Activated T-cell treated with anti-CD3 and anti-CD28 coated beads, Interleukin-2, amount 50 U/mL, for 4 hours (primary cell): ENCODE measurements around the gene UGT3A1. TPM values are rescaled to one million over a fixed set of nuclear protein-coding genes. Genes with fewer than 3 reads are reported as not detected.
"Not testable (repeated sequence)": the region's sequence is repeated elsewhere in the genome, so short reads cannot be mapped to it uniquely, and the experiment has no call there.

Source experiments
- ATAC-seq, 2 donors: fragments of 200-7000 bp; cut with Tn5 transposase; one replicate each; pipeline ENCODE4 v1.10.0; 2021
- DNase-seq: peaks from one replicate; pipeline ENCODE4 v3.0.0-alpha.2; 2020
- H3K27me3 Mint-ChIP-seq: one replicate; pipeline ENCODE4 v1.8.0; 2021; ENCODE audit warnings: low read depth, mixed read lengths
- H3K36me3 Mint-ChIP-seq: one replicate; pipeline ENCODE4 v1.8.0; 2022; ENCODE audit warnings: mixed read lengths; ENCODE audit not compliant: insufficient read depth
- H3K4me1 Mint-ChIP-seq: one replicate; pipeline ENCODE4 v1.8.0; 2021; ENCODE audit warnings: low read depth, mixed read lengths
- H3K4me3 Mint-ChIP-seq: one replicate; pipeline ENCODE4 v1.8.0; 2021; ENCODE audit warnings: mild to moderate bottlenecking, moderate library complexity, mixed read lengths
- H3K9me3 Mint-ChIP-seq: one replicate; pipeline ENCODE4 v1.8.0; 2021; ENCODE audit warnings: mixed read lengths
- total RNA-seq, 3 donors: library from RNA; stranded (reverse); gene quantifications; one replicate each; pipeline ENCODE4 v1.2.1, GENCODE V29; 2021

The UGT3A1 gene
- total RNA-seq, 3 donors from 2014 or later, result not detected

- no peak for ATAC-seq
- DNase-seq, result no peak
- Mint-ChIP-seq H3K4me1 (no peaks in the 10 kb centered on the region), H3K9me3 (peaks cover 34% of the 10 kb centered on the region), H3K36me3 (no peaks in the 10 kb centered on the region), H3K4me3 (no peak overlapping the region), H3K27me3 (no peaks in the 10 kb centered on the region)
These were observed 22.0 kb upstream of the UGT3A1 start for GRCh38 chr5:36013182-36013581.

- Mint-ChIP-seq H3K9me3 (peaks cover 25% of the 10 kb centered on the region), H3K27me3 (peaks cover 2% of the 10 kb centered on the region), H3K4me3 (no peak overlapping the region), H3K4me1 (no peaks in the 10 kb centered on the region), H3K36me3 (no peaks in the 10 kb centered on the region)
- no peak for ATAC-seq
- no peak for DNase-seq
These were observed 18.5 kb upstream of the UGT3A1 start for GRCh38 chr5:36009698-36010097.

- no peaks in the 10 kb centered on the region for H3K4me1 Mint-ChIP-seq
- H3K27me3 Mint-ChIP-seq, result peaks cover 6% of the 10 kb centered on the region
- H3K4me3 Mint-ChIP-seq, result no peak overlapping the region
- DNase-seq (no peak), ATAC-seq (no peak)
- no peaks in the 10 kb centered on the region for H3K36me3 Mint-ChIP-seq
- peaks cover 11% of the 10 kb centered on the region for H3K9me3 Mint-ChIP-seq
These were observed 16.2 kb upstream of the UGT3A1 start for GRCh38 chr5:36007366-36007765.

- H3K27me3 Mint-ChIP-seq, result peaks cover 6% of the 10 kb centered on the region
- DNase-seq (no peak), ATAC-seq (no peak)
- no peak overlapping the region for H3K4me3 Mint-ChIP-seq
- no peaks in the 10 kb centered on the region for H3K4me1 Mint-ChIP-seq
- no peaks in the 10 kb centered on the region for H3K36me3 Mint-ChIP-seq
- peaks cover 11% of the 10 kb centered on the region for H3K9me3 Mint-ChIP-seq
These were observed 15.0 kb upstream of the UGT3A1 start for GRCh38 chr5:36006163-36006562.

- H3K27me3 Mint-ChIP-seq, result peaks cover 4% of the 10 kb centered on the region
- no peaks in the 10 kb centered on the region for H3K36me3 Mint-ChIP-seq
- no peak for DNase-seq
- no peak for ATAC-seq
- no peaks in the 10 kb centered on the region for H3K4me1 Mint-ChIP-seq
- H3K9me3 Mint-ChIP-seq, result no peaks in the 10 kb centered on the region
- H3K4me3 Mint-ChIP-seq, result no peak overlapping the region
These were observed 9.8 kb upstream of the UGT3A1 start for GRCh38 chr5:36001032-36001431.

- DNase-seq (no peak), ATAC-seq (no peak)
- H3K4me1 Mint-ChIP-seq, result no peaks in the 10 kb centered on the region
- H3K36me3 Mint-ChIP-seq, result no peaks in the 10 kb centered on the region
- H3K9me3 Mint-ChIP-seq, result no peaks in the 10 kb centered on the region
- H3K27me3 Mint-ChIP-seq, result peaks cover 8% of the 10 kb centered on the region
- no peak overlapping the region for H3K4me3 Mint-ChIP-seq
These were observed 8.4 kb upstream of the UGT3A1 start for GRCh38 chr5:35999547-35999946.

- no peak for DNase-seq
- Mint-ChIP-seq H3K4me3 (no peak overlapping the region), H3K4me1 (no peaks in the 10 kb centered on the region), H3K9me3 (no peaks in the 10 kb centered on the region), H3K27me3 (peaks cover 12% of the 10 kb centered on the region), H3K36me3 (no peaks in the 10 kb centered on the region)
- ATAC-seq, result no peak
These were observed 4.9 kb upstream of the UGT3A1 start for GRCh38 chr5:35996076-35996475.

- peaks cover 14% of the 10 kb centered on the region for H3K27me3 Mint-ChIP-seq
- no peak overlapping the region for H3K4me3 Mint-ChIP-seq
- ATAC-seq (no peak), DNase-seq (no peak)
- no peaks in the 10 kb centered on the region for H3K36me3 Mint-ChIP-seq
- no peaks in the 10 kb centered on the region for H3K4me1 Mint-ChIP-seq
- H3K9me3 Mint-ChIP-seq, result no peaks in the 10 kb centered on the region
These were observed 670 bp downstream of the UGT3A1 start for GRCh38 chr5:35990520-35990919.

- no peaks in the 10 kb centered on the region for H3K9me3 Mint-ChIP-seq
- no peak for ATAC-seq
These were observed 2.7 kb downstream of the UGT3A1 start for GRCh38 chr5:35988529-35988928.

GRCh38 chr5:35987776-35988175, 3.4 kb downstream of the UGT3A1 start:
- Mint-ChIP-seq H3K9me3 (peaks cover 2% of the 10 kb centered on the region), H3K4me1 (no peaks in the 10 kb centered on the region), H3K4me3 (no peak overlapping the region), H3K36me3 (no peaks in the 10 kb centered on the region), H3K27me3 (peaks cover 8% of the 10 kb centered on the region)
- no peak for ATAC-seq
- no peak for DNase-seq

More at GRCh38 chr5:35988529-35988928, 2.7 kb downstream of the UGT3A1 start:
- Mint-ChIP-seq H3K27me3 (peaks cover 10% of the 10 kb centered on the region), H3K4me3 (no peak overlapping the region), H3K36me3 (no peaks in the 10 kb centered on the region), H3K4me1 (no peaks in the 10 kb centered on the region)
- no peak for DNase-seq

- peaks cover 24% of the 10 kb centered on the region for H3K9me3 Mint-ChIP-seq
- DNase-seq (no peak), ATAC-seq (no peak)
- no peak overlapping the region for H3K4me3 Mint-ChIP-seq
- H3K36me3 Mint-ChIP-seq, result no peaks in the 10 kb centered on the region
- peaks cover 5% of the 10 kb centered on the region for H3K27me3 Mint-ChIP-seq
- H3K4me1 Mint-ChIP-seq, result no peaks in the 10 kb centered on the region
These were observed 11.5 kb downstream of the UGT3A1 start for GRCh38 chr5:35979715-35980114.

- H3K36me3 Mint-ChIP-seq, H3K4me3 Mint-ChIP-seq, H3K27me3 Mint-ChIP-seq, ATAC-seq, DNase-seq, H3K4me1 Mint-ChIP-seq: not testable (repeated sequence)
- H3K9me3 Mint-ChIP-seq, result peaks cover 17% of the 10 kb centered on the region
These were observed 14.3 kb downstream of the UGT3A1 start for GRCh38 chr5:35976859-35977258.

- H3K36me3 Mint-ChIP-seq, result no peaks in the 10 kb centered on the region
- no peak overlapping the region for H3K4me3 Mint-ChIP-seq
- H3K27me3 Mint-ChIP-seq, result peaks cover 5% of the 10 kb centered on the region
- ATAC-seq (no peak), DNase-seq (no peak)
- no peaks in the 10 kb centered on the region for H3K4me1 Mint-ChIP-seq
- H3K9me3 Mint-ChIP-seq, result peaks cover 12% of the 10 kb centered on the region
These were observed 16.6 kb downstream of the UGT3A1 start for GRCh38 chr5:35974570-35974969.

- Mint-ChIP-seq H3K27me3 (peaks cover 6% of the 10 kb centered on the region), H3K36me3 (no peaks in the 10 kb centered on the region), H3K4me1 (no peaks in the 10 kb centered on the region), H3K9me3 (no peaks in the 10 kb centered on the region), H3K4me3 (no peak overlapping the region)
- no peak for DNase-seq
- no peak for ATAC-seq
These were observed 19.3 kb downstream of the UGT3A1 start for GRCh38 chr5:35971878-35972210.

GRCh38 chr5:35971186-35971877, 19.9 kb downstream of the UGT3A1 start:
- H3K36me3 Mint-ChIP-seq, result no peaks in the 10 kb centered on the region
- no peaks in the 10 kb centered on the region for H3K4me1 Mint-ChIP-seq
- H3K4me3 Mint-ChIP-seq, result no peak overlapping the region
- H3K27me3 Mint-ChIP-seq, result peaks cover 6% of the 10 kb centered on the region
- no peaks in the 10 kb centered on the region for H3K9me3 Mint-ChIP-seq
- DNase-seq, result no peak
- ATAC-seq, result no peak
